Right lobe of liver (tissue), 6 donors: Measurements from ENCODE around the gene MICU1. TPM values are rescaled to one million over a fixed set of nuclear protein-coding genes. Genes with fewer than 3 reads are reported as not detected.

Experiments used
- ATAC-seq, 4 donors: fragments of 200-7000 bp; cut with Tn5 transposase; one replicate each; pipeline ENCODE4 v1.9.1; 2020; ENCODE audit warnings: mild to moderate bottlenecking in 4 of 4, moderate library complexity in 4 of 4
- DNase-seq, 3 donors: peaks; one replicate each; pipeline ENCODE4 v3.0.0-alpha.2; 2020
- H3K27ac ChIP-seq, 3 donors: fragments of 200-600 bp; one replicate each; pipeline ENCODE4 v1.8.0; 2022
- H3K27me3 ChIP-seq, 2 donors: fragments of 200-600 bp; one replicate each; pipeline ENCODE4 v1.8.0; 2022
- H3K36me3 ChIP-seq, 4 donors: fragments of 200-600 bp; sonication (generic) in 1 of 4; one replicate each; pipeline versions ENCODE4 v1.5.1 to v1.8.0; 2017 to 2022; ENCODE audit warnings: control low read depth in 1 of 4
- H3K4me1 ChIP-seq, 4 donors: fragments of 200-600 bp; sonication (generic) in 1 of 4; one replicate each; pipeline versions ENCODE4 v1.5.1 to v1.8.0; 2017 to 2022; ENCODE audit warnings: control low read depth in 1 of 4
- H3K4me3 ChIP-seq, 3 donors: fragments of 200-600 bp; one replicate each; pipeline ENCODE4 v1.8.0; 2022
- H3K9me3 ChIP-seq, 4 donors: fragments of 200-600 bp; sonication (generic) in 1 of 4; one replicate each; pipeline versions ENCODE4 v1.5.1 to v1.8.0; 2017 to 2022; ENCODE audit warnings: control low read depth in 1 of 4
- POLR2A ChIP-seq: fragments of 450-650 bp; IDR thresholded peaks from one replicate; pipeline ENCODE4 v1.6.1; 2017; ENCODE audit warnings: antibody characterized with exemption, mild to moderate bottlenecking
- WGBS: methylation state at CpG from one replicate; pipeline ENCODE4 v1.1.6; 2018; ENCODE audit warnings: low coverage, low lambda C conversion rate; ENCODE audit not compliant: insufficient coverage; ENCODE audit errors: missing lambda C conversion rate; 5-methylcytosine and 5-hydroxymethylcytosine counted together
- intact Hi-C, 2 donors: fragments of 100-400 bp; cut with DNase I; formaldehyde crosslinking; loops; one replicate each; pipeline versions ENCODE4 v1.11.2 to v1.14.1; 2022
- total RNA-seq, 6 experiments: library from RNA; depleted of rRNA in 2 of 6; stranded (reverse); fragments of >200 nt in 2 of 6; fragmentation: NEBNext Ultra II Directional in 3 of 6; extraction: Animal tissue kit (Norgen Biotek cat#: 25700) in 3 of 6; gene quantifications; one replicate each; pipeline versions ENCODE4 v1.1.0 to v1.2.4, GENCODE V29; 2016 to 2023
- TF ChIP-seq, protein P1 (sequence below), 4 donors: fragments of 200-600 bp in 3 of 4; fragments of 450-650 bp in 1 of 4; IDR thresholded peaks; one replicate each; pipeline versions ENCODE4 v1.5.1 to v1.8.0; 2016 to 2022; ENCODE audit warnings: antibody characterized with exemption in 4 of 4, mild to moderate bottlenecking in 2 of 4
- donor health status: DM: no; HTN: yes; CAD: no.
- donor health status: DM: no; HTN: no; CAD: no.
- donor health status: DM: no; HTN: no; CAD: no.
- donor health status: DM: no; HTN: yes; CAD: no.
- donor health status: DM: no; HTN: yes; CAD: no.

The MICU1 gene
- total RNA-seq, 6 experiments from 2014 or later: 25.3 to 55.3 (median 38.2) TPM

DNA sequence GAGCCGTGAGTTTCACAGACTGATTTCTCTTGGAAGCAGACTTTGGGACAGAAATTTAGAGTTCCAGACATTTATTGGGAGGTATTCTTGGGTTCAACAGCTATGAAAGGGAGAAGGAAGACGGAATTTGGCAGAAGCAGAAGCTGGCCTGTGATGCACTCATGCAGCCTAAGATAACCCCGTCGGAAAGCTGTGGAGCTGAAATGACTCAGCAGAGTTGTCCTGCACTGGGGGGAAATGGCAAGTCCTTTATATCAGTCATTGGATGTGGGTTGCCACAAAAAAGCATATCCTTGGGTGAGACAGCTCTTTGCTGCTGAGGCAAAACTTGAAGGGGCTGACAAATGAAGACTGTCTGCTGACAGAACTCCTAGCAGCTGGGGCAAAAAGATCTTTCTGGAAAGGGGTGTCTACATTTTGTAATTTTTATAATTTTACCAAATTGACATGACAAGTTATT lies 11.5 kb upstream of the MICU1 start:
- H3K9me3 ChIP-seq: no peaks in the 10 kb centered on the region
- peak; percentile 41 to 57 (median 56) for DNase-seq
- H3K4me3 ChIP-seq: no peak overlapping the region
- no peaks in the 10 kb centered on the region for H3K27me3 ChIP-seq
- 35% methylated on average over 4 of the region's 4 CpGs for WGBS
- intact Hi-C loops: no loop called here
- H3K36me3 ChIP-seq: no peaks in the 10 kb centered on the region
- no peak overlapping the region for H3K27ac ChIP-seq
- H3K4me1 ChIP-seq: peaks cover 0 to 13% (median 3%) of the 10 kb centered on the region in 4 donors
- ATAC-seq: peak; percentile 78 to 95 (median 89)
- no peak for TF ChIP-seq POLR2A
- TF ChIP-seq, protein P1, sequence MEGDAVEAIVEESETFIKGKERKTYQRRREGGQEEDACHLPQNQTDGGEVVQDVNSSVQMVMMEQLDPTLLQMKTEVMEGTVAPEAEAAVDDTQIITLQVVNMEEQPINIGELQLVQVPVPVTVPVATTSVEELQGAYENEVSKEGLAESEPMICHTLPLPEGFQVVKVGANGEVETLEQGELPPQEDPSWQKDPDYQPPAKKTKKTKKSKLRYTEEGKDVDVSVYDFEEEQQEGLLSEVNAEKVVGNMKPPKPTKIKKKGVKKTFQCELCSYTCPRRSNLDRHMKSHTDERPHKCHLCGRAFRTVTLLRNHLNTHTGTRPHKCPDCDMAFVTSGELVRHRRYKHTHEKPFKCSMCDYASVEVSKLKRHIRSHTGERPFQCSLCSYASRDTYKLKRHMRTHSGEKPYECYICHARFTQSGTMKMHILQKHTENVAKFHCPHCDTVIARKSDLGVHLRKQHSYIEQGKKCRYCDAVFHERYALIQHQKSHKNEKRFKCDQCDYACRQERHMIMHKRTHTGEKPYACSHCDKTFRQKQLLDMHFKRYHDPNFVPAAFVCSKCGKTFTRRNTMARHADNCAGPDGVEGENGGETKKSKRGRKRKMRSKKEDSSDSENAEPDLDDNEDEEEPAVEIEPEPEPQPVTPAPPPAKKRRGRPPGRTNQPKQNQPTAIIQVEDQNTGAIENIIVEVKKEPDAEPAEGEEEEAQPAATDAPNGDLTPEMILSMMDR (IDR thresholded peaks at IDR 0.05): no peak

DNA sequence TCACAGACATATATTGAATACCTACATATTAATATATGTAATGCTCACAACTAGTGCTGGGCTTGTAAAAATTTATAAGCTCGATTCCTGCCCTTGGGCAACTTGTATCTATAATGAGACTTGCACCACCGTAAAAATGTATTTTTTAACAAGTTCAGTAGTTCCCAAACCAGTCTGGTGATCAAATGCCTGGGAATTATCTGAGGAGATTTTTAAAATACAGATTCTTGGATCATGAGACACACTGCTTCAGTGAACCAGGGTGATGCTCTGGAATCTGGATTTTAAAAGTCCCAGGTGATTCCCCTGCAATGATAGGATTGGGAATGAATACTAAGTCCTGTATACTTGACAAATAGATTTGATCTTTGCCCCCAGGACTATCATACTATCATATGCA lies 4.3 kb upstream of the MICU1 start:
- no peaks in the 10 kb centered on the region for H3K36me3 ChIP-seq
- intact Hi-C loops: no loop called here
- ATAC-seq (no peak), DNase-seq (no peak)
- TF ChIP-seq, protein P1 (IDR thresholded peaks at IDR 0.05): no peak
- no peak for TF ChIP-seq POLR2A
- H3K4me3 ChIP-seq: no peak overlapping the region
- WGBS: 77% methylated on average over 2 of the region's 2 CpGs
- no peaks in the 10 kb centered on the region for H3K27me3 ChIP-seq
- peaks cover 0 to 1% (median under 1%) of the 10 kb centered on the region in 4 donors for H3K4me1 ChIP-seq
- no peaks in the 10 kb centered on the region for H3K9me3 ChIP-seq
- H3K27ac ChIP-seq: no peak overlapping the region

DNA sequence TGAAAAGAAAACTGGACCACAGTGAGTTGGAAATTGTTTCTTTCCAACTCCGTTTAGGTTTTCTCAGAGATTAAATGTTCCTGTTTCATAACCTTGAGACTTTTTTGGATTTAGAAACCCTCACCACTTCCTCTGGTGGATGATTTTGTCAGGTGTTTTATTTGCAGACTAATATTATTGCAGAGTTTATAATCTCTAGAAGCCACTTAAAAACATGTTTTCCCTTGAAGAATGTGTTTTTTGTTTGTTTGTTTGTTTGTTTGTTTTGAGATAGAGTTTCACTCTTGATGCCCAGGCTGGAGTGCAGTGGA lies 520 bp upstream of the MICU1 start:
- Histone ChIP-seq H3K4me3 (peak overlapping the region; percentile 61 to 93 (median 76)), H3K9me3 (no peaks in the 10 kb centered on the region), H3K27me3 (no peaks in the 10 kb centered on the region), H3K4me1 (peaks cover 0 to 11% (median 3%) of the 10 kb centered on the region in 4 donors), H3K36me3 (no peaks in the 10 kb centered on the region), H3K27ac (no peak overlapping the region)
- 0% methylated on average over 1 of the region's 1 CpG for WGBS
- TF ChIP-seq POLR2A: no peak
- TF ChIP-seq, protein P1 (IDR thresholded peaks at IDR 0.05): no peak
- DNase-seq: no peak
- intact Hi-C loops: no loop called here
- no peak for ATAC-seq

DNA sequence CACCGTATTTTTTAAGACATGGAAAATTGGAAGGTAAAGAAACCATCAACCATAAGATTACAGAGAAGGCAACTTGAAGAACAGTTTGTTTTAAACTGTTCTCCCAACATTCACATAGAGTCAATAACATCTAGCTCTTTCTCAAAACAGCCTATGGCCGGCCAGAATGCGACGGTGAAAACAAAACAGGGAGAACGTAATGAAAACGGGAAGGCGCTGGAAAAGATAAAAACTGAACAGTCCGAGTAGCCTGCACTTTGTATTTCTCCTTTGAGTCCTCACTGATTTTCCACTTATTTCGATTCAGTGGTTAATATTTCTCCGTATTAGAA lies 637 bp downstream of the MICU1 start:
- Histone ChIP-seq H3K27me3 (no peaks in the 10 kb centered on the region), H3K9me3 (no peaks in the 10 kb centered on the region), H3K4me3 (peak overlapping the region; percentile 61 to 93 (median 76)), H3K27ac (peak overlapping the region; percentile 58 to 84 (median 64)), H3K4me1 (peaks cover 0 to 11% (median 3%) of the 10 kb centered on the region in 4 donors), H3K36me3 (no peaks in the 10 kb centered on the region)
- no peak for TF ChIP-seq POLR2A
- TF ChIP-seq, protein P1 (IDR thresholded peaks at IDR 0.05): no peak
- intact Hi-C loops: no loop called here
- DNase-seq (no peak), ATAC-seq (peak in 2 of 4 donors; percentile 3 to 5)
- whole genome bisulfite sequencing: under 1% methylated on average over 10 of the region's 10 CpGs

DNA sequence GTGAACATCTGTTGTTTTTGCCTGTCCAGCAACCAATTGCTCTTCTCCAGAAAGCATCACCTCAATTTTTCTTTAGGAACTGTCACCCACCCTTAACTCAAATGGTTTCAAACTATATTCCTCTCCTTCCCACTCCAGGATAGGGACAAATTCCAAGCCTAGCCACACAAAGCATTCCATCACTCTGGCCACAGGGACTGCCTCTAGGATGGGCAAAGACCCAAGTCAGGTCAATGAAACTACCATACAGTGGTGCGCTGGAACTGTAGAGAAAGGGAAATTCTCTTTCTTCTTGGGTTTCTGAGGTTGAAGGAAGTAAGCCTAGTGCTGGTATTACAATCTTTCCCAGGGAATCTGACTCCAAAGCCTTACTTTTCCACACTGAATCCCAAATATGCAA lies 3.6 kb downstream of the MICU1 start:
- Histone ChIP-seq H3K9me3 (no peaks in the 10 kb centered on the region), H3K27ac (no peak overlapping the region), H3K36me3 (no peaks in the 10 kb centered on the region), H3K4me3 (no peak overlapping the region), H3K27me3 (no peaks in the 10 kb centered on the region), H3K4me1 (peaks cover 0 to 11% (median 3%) of the 10 kb centered on the region in 4 donors)
- no peak for ATAC-seq
- no peak for DNase-seq
- no peak for TF ChIP-seq POLR2A
- TF ChIP-seq, protein P1 (IDR thresholded peaks at IDR 0.05): no peak
- intact Hi-C loops: no loop called here
- WGBS: 100% methylated on average over 1 of the region's 1 CpG
